COR-L47 (cell line): ENCODE measurements around the gene ABHD12.

ENCODE experiments used
- DNase-seq: peaks from one replicate; lab custom pipeline; 2025; lab: John Stamatoyannopoulos, UW

The ABHD12 gene

DNA sequence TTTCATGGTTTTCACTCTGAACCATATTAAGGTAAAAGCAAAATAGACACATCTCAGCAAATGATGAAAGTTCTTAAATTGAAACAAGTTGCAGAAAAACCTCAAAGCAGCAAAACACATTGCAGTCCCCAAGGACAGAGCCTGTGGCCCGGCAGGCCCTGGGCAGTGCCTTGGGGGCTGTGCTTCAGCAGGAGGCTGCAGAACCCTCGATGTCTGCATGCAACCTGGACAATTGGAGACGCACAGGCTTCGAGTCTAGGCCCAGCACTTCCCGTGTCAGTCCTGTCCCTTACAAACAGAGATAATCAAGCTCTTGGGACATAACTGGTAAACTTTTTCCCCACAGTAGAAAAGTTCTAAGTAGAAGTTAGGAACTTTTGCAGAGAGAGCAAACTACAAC lies 133.5 kb downstream of the ABHD12 start:
- no peak for DNase-seq

DNA sequence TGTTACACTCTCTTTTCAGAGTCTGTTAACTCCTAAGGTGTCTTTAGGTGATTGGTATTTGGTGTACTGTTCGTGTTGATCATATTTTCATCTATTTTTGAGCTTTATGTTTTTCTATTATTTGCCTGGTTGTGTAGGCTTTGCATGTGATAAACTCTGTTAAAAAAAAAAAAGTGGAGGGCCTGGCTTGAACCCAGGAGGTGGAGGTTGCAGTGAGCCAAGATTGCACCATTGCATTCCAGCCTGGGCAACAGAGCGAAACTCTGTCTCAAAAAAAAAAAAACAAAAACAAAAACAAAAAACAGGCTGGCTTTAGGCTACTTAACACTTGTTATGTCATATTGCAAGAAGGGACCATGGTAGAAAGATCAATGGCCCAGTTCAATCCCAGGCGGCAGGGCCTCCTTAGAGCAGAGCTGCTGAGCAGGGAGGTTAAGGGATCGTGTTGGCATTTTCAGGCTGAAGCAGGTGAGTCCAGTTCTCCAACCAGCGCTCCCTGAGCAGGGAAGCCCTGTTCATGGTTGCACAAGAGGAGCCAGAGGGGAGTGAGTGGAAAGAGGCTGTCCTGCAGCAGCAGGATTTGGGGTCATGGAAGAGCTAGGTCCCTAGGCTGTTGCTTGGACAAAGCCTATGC lies 134.3 kb downstream of the ABHD12 start:
- DNase-seq = no peak

DNA sequence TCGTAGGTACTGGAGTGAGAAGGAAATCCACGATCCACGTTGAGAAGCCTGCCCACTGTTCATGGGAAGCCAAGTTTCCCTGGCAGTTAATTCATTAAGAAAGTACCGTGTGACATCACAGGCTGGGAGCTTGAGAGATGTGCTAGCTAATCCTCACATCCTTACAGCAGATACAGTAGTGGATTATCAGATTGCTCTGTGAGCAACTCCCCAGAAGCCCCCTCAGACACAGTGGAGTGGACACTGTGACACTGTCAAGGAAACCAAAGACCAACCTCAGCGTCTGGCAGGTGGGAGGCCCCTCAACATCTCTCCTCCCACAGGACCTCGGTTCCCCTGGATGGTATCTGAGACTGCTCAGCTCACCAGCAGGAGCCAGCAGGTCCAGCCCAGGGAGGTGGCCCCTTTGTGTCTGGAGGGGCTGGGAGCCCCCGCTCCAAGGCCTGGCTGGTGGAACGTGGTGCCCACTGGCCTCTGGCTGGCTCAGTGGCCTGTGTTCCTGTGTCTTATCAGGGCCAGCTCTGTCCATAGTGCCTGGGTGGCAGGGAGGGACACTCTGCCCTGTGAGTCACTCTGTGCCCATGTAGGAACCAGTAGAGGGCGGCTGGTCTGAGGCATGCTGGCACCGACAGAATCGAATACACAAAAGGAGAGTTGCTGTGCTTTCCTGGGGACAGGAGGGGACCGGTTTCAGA lies 135.5 kb downstream of the ABHD12 start:
- DNase-seq = no peak

DNA sequence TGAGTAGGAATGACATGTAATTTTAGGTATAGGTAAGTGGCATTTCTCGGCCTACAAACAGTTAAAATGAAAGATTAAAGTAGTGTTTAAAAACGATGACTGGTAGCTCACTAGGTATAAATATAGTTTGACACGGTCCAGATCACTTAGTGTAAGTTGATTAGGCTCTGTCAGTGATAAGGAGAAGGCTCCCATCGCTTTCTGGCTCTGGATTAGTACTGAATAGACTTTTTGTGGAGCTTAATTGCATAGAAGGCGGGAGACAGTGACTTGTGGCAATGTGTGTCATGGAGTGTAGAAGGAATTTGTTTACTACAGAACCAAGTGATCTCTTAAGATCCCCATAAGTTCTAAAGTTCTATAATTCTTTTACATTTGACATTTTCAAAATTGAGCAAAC lies 136.1 kb downstream of the ABHD12 start:
- no peak for DNase-seq

DNA sequence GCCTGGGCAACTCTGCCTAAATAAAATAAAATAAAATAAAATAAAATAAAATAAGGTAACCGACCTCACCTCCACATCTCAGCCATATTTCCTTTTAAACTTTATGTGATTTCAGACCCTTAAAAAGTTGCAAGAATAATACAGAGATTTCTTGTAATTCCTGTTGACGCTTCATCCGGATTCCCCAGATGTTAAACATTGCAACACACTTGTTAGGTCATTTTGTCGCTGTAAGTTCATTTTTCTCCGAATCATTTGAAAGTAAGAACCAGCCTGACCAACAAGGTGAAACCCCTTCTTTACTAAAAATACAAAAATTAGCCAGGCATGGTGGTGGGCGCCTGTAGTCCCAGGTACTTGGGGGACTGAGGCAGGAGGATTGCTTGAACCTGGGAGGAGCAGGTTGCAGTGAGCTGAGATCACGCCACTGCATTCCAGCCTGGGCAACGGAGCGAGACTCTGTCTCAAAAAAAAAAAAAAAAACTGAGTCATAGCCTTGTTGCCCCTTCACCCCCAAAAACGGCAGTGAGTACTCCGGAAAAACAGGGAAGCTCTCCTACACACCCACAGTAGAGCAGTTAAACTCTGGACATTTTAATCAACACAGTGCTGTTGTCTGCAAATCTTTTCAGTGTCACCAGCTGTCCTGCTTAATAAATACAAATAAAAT lies 136.9 kb downstream of the ABHD12 start:
- no peak for DNase-seq

DNA sequence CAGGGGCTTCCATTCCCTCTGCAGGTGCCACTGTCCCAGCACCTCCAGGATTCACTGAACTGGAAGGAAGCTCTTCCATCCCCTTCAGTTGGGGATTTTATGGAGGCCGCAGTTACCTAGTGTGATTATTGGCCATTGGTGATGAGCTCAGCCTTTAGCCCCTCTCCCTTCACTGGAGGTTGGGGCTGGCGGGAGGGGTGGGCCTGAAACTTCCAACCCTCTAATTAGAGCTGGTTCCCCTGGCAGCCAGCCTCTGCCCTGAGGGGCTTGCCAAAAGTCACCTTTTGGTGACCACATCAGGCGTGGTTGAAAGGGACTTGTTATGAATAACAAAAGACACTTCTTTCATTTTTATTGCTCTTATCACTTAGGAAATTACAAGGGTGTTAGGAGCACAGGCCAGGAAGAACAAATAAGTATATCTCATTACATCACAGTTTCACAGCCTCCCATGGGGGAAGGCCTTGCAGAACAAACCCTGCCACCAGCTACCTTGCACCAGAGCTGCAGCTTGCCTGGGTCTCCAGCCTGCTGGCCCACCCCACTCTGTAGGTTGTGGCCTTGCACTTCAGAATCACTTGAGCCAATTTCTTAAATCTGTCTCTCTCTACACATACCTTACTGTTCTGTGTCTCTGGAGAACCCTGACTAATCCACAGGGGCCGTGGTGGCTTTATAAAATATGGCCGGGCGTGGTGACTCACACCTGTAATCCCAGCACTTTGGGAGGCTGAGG lies 137.8 kb downstream of the ABHD12 start:
- DNase-seq = peak; percentile 36

DNA sequence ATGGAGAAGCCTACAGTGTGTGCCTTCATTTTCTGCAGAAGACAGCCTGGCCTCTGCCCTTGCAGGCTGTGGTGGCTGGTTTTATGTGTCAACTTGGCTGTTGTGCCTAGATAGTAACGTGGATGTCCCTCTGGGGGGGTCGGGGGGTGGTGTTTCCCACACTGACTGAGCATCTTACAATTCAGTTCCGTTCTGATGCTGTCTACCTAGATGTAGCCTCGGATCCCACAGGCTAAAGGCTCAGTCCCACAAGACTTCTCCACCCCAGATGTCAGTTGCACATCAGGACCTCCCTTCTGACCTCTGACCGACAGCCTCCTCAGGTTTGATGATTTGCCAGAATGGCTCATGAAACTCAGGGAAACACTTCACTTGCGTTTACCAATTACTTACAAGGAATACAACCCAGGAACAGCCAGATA lies 138.4 kb downstream of the ABHD12 start:
- DNase-seq = no peak

DNA sequence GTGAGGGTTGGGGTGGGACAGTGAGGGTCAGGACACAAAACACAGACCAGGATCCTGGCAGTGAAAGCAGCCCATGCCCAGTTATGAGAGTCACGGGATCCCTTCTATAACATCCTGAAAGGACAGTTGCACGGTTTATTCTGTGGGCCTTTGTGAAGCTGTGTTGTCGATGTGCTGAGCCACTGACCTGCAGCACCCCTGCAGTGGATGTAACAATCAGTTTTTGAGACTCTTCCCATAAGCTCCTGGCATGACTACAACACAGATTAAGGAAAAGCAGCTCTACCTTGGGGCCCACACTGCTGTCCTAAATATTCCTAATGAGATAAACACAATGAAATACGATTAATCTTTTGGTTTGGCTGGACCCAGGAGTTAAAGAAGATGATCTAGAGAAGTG lies 139.1 kb downstream of the ABHD12 start:
- no peak for DNase-seq

DNA sequence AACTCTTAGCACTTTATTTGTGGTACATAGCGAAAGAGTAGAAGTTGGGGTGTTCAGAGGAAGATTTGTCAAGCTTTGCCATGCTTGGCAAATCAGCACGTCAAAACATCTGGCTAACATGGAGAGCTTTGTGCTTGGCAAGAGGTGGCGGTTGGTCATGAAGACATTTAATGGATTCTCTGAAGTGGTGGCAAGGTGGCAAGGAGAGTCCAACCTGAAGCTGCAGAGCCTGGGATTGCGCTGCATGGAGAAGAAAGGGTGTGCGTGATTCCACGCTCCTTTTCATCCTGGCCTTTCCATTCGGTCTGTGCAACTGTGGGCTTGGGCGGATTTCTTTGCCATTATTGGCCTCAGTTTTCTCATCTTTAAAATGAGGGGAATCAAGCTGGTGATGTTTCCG lies 139.6 kb downstream of the ABHD12 start:
- no peak for DNase-seq

DNA sequence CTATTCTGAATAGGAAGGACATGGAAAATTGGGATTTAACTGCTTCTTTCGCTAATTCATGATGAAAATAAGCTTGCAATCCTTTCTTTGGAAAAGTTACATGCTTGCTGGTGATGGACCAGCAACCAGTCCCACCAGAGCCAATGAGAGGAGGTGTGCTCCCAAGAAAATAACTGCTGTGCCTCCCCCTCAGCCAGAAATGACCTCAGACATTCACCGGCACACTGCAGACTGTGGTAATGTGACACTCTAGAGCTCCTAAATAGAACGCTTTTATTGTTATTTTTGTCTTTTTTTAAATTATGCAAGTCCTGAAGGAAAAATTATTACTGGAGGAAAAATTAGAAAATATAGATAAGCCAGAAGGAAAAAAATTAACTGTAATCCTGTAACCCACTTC lies 140.1 kb downstream of the ABHD12 start:
- DNase-seq = no peak
